GM12801 (cell line): Measurements from ENCODE around the gene LGI2.

Source experiments
- CTCF ChIP-seq: IDR thresholded peaks from one replicate; pipeline ENCODE4 v1.5.1; 2011; ENCODE audit warnings: control low read depth; ENCODE audit not compliant: insufficient read length; ENCODE audit errors: extremely low read depth

Gene LGI2

DNA sequence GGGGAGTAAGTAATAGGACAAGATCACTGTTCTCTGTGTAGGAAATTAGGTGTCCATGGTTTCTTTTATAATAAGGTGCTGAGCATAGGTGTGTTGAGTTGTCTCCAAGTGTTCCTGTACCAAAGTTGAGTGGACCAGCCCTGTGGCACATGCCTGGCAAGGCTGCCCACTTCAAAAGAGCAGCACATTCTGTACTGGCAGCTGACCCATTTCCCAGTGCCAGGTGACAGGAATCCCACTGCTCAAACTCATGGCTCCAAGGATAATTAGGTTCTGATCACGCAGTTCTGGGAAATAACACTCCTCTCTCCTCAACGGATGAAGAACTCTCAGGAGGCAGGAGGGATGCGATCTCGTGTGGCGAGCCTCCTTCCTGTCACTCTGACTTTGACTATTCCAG is 12.8 kb upstream of the LGI2 start:
- TF ChIP-seq CTCF: no peak

DNA sequence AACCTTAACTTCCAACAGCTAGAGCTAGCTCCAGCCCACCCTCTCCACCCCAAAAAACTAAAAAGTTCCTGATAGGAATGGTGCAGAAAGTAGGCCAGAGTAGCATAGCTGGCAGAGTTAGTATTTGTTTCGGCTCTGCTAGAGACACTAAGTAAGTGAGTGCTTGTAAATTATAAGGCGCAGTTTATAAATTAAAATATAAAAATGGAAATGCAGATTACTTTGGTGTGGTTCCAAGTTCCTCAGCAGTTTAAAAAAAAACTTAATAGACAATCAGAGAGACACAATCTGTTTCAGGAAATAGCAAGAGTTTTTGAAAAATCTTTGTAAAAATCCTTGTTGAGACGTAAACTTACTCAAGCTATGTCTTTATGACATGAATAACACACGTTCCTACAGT is 2.8 kb upstream of the LGI2 start:
- TF ChIP-seq CTCF: no peak

- TF ChIP-seq CTCF: no peak
These were observed 1.4 kb upstream of the LGI2 start for GRCh38 chr4:25032126-25032525.

DNA sequence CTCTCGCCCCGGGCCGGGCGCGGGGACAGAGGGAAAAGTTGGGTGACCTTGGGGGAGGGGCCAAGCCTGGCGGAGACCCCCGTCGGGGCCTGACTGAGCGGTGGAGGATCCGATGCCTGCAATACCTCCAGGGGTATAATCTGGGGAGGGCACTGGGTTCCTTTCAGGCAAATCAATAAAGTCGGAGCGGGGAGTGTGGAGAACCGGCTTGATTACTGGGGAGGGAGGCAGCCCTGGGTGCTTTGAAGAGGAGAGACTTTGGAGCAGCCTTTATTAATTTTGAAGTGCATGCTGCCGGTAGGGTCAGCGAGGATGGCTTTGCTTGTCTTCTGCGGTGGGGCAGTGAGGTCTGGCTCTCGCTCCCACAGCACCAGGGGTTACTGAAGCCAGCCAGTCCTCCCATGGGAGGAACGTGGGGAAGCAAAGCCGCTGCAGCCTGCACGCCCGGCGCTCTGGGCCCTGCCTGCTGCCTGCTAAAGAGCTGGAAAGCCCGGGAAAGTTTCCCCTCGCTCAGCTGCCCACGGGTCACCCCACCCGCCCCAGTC is 403 bp upstream of the LGI2 start:
- TF ChIP-seq CTCF: no peak

DNA sequence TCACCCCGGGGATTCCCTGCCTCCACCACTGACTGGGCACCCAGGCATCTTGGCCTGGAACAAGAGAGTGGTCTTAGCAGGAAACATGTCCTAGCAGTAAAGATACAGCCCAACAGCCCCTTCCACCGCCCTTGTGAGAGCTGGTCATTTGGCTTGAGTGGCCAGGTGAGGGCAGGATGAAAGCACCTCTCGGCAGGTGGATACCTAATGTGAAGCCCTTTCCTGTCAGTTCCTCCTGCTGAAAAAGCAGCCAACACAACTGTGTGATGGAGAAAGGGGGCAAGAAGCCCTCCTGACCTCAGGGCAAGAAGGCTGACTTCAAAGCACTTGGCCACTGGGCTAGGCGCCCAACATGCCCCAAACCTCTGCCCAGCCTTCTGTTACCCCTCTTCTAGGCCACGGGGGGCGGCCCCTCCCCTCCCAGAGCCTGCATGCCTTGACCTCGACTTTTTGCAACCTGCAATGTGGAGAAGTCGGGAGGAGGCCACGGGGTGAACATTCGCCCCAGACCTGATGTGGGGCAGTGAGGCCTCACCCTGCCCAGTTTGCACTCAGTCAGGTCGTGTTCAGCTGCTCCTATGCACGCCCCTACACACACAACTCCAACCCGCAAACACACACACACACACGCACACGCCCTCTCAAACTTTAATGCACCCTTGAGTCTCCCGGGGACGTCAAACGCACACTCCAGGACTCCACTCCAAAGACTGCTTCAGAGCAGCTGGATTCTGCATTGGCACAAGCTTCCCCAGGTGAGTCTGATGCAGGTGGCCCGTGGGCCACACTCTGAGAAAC is 1.1 kb downstream of the LGI2 start:
- TF ChIP-seq CTCF: no peak

DNA sequence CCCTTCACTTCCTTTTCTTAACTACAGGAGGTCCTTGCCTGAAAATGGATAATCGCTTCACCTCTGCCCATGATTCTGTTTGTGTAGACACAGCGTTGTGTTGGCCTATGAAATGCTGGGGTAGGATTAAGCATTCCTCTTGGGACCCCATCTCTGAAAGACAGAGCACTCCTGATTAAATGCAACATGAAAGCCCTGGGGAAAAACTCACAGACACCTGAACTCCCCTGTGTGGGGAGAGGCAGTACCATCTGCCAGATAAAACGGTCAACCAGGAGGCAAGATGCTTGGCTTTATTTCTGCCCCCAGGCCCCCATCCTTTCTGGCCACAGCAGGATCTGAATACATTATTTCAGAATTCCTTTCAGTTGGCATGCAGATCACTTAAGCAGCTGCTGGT is 1.9 kb downstream of the LGI2 start:
- TF ChIP-seq CTCF: no peak

GRCh38 chr4:25022766-25023165 is 8.0 kb downstream of the LGI2 start:
- no peak for TF ChIP-seq CTCF
